ENCODE results near the gene SERINC2.
A peak's percentile ranks its signal among the peaks of the same experiment; 100 is the strongest.
"Not testable (repeated sequence)": the region's sequence is repeated elsewhere in the genome, so short reads cannot be mapped to it uniquely, and the experiment has no call there.

The SERINC2 gene

DNA sequence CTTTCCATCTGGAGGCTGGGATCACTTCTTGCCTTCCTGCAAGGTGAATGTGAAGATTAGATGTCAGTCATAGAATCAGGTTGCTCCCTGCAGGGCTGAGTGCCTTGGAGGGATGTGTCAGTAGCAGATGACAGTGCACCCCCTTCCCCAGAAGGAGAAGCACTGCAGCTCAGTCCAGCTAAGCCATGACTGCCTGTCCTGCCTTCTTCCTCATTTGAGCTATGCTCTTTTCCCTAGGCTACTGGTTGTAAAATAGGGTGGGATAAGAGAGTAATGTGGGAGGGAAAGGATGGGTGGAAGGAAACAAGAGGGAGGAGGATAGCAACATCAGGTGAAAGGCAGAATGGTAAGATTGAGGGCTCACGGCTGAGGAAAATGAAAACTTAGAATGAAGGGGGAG, 29.0 kb upstream of the SERINC2 start:
- DNase-seq (ENCODE audit: low spot score) = no peak

DNA sequence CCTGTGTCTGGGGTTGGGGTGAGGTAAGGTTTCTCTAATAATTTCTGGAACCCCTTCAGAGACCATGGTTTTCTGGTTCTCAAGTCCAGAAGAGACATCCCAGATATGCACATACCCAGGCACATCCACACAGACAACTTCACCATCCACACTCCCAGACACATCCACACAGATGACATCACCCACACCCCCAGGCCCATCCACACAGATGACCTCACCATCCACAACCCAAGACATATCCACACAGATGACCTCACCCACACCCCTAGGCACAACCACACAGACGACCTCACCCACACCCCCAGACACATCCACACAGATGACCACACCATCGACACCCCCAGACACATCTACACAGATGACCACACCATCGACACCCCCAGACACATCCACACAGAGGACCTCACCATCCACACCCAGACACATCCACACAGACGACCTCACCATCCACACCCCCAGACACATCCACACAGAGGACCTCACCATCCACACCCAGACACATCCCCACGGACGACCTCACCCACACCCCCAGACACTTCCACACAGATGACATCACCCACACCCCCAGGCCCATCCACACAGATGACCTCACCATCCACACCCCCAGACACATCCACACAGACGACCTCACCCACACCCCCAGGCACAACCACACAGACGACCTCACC, 26.3 kb upstream of the SERINC2 start:
- DNase-seq (ENCODE audit: low spot score) = not testable (repeated sequence)

DNA sequence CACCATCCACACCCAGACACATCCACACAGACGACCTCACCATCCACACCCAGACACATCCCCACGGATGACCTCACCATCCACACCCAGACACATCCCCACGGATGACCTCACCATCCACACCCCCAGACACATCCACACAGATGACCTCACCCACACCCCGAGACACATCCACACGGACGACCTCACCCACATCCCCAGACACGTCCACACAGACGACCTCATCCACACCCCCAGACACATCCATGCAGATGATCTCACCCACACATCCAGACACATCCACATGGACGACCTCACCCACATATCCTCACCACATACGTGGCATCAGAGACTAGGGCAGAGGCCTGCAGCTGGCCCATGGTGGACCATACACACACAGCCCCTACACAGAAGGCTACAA, 25.4 kb upstream of the SERINC2 start:
- DNase-seq (ENCODE audit: low spot score) = no peak

DNA sequence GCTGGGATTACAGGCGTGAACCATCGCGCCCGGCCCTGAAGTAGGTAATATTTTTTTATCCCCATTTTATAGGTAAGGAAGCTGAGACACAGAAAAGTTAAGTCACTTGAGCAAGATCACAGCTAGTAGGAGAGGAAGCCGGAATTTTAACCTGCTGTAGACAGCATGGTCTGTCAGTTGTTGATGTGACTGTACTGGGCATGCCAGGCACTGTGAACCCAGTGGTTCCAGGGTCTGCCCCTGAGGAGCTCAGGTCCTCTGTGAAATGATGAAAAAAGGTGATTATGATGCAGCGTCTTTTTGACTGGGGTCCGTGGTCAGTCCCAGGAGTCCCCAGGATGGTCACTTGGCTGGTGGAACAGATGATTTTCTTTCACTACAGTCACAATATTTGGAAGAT, 23.4 kb upstream of the SERINC2 start:
- no peak for DNase-seq (ENCODE audit: low spot score)

DNA sequence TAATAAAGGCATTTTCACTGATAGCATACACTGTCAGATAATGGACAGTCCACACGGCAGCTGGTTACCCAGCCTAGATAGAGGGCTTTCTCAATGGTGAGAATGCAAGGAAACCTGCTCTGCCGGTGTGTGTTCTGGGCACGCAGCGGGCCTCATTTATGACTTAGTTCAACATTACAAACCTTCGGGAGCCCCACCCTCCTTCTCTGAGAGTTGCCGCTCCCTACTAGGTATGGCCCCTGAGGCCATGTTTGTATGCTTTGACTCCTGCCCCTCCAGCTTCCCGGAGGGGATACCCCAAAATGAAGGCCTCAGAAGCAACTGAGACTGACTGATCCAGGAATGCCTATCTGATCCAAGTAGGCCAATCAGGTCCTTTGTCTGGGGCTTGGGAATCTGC, 22.9 kb upstream of the SERINC2 start:
- DNase-seq (ENCODE audit: low spot score) = no peak

DNA sequence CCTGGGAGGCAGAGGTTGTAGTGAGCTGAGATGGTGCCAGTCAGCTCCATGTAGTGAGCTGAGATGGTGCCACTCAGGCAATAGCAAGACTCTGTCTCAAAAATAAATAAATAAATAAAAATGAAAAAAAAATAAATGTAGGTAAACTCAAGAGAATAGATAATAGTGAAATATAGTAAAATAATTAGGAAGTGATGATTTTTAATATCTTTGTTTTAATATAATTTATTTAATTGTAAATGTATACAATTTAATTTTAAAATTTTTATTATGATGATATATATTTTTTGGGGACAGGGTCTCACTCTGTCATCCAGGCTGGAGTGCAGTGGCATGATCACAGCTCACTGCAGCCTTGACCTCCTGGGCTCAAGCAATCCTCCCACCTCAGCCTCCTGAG, 19.6 kb upstream of the SERINC2 start:
- DNase-seq (ENCODE audit: low spot score) = no peak

DNA sequence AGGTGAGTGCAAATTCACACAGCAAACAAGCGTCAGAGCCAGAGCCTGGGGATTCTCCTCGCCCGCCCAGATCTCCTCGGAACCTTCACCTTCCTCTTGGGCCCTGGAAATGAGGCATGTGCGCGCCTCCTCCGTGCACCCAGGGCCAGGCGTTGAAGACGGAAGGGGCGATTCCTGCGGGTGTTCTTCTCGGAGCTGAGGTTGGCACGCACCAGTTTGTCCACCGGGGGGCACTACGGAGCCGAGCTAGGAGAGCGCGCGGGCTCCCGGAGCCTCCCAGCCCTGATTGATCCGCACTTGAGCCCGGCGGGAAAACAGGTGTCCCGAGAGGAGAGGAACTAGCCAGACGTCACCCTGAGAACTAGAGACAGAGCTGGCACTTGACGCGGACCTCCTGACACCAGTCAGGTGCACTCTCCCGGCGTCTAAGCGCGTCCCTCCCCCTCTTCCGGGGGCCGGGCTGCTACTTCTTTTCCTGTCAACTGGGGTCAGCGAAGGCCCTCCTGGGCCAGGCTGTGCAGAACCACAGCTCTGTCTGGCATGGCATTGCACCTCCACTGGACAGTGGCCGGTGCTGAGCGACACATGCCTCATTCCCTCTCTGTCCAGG, 18.3 kb upstream of the SERINC2 start:
- peak; percentile 68 for DNase-seq (ENCODE audit: low spot score)

DNA sequence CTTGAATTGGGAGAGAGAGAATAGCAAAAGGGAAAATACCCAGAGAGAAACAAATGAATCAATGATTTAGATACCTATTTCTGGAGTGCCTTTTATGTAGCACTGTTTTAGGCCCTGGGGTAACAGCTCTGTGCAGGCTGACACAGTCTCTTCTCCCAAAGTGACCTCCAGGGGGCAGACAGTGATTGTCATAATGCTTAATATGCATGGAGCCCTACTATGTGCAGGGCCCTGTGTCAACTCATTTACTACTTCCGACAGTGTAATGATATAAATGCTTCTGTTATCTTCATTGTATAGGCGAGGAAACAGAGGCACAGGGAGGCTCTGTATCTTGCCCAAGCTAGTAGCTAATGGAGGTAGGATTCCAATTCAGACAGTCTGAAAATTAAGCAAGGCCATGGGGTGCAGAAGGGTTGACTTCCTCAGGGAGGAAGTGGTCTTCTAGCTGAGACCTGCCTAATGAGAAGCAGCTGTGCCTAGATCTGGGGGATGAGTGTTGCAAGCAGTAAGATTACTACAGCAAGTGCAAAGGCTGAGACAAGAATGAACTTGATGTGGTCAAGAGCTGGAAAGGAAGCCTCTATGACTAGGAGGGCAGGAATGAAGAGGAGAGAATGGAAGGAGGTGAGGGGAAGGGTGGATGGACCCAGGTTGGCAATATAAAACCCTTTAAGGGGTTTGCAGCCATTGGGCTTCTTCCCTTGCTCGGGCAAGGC, 16.2 kb upstream of the SERINC2 start:
- DNase-seq (ENCODE audit: low spot score) = no peak

DNA sequence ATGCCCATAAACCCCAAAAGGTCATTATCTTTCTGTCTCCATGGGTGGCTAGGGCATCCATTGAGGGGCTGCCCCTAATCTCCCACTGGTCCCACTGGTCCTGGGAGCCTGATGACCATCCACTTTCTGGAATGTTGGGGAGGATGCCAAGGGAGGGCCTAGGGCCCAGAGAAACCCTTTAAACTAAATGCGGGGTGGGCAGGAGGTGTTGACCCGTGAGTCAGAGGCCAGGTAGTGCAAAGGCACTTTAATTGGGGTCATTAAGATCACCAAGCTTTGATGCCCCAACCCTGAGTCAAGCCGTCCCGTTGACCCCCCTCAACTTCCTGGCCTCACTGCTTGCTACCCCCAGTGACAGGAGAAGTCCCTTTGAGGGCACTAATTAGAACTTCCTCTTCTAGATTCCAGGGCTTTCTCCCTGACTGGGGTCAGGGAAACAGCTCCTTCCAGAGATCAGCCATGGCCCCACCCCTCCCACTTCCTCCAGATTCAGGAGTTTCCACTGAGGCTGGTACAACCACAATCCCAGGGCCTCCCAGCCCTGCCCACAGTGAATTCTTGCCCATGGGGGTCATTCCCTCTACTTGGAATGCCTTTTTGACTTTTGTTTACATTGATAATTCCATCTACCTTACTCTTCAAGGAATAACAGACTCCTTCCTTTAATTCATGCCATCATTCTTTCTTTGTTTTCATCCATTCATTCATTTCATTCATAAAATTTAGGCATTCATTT, 15.5 kb upstream of the SERINC2 start:
- DNase-seq (ENCODE audit: low spot score) = no peak

DNA sequence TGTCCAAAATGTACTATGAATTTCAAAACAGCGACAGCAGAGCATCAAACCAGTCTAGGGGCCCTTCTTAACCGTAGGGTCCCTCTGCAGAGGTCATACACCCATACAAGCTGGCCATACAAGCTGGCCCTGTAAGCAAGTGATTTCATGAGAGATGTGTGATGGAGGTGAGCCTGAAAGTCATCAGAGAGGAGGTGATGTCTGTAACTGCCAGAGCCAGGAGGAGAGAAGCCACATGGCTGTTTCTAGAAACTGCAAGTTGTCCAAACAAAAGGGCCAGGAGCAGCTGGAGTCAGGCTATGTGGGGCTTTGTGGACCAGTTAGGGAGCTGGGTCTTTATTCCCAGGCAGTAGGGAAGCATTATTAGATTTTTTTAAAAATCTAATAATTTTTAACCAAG, 14.8 kb upstream of the SERINC2 start:
- DNase-seq (ENCODE audit: low spot score) = no peak

DNA sequence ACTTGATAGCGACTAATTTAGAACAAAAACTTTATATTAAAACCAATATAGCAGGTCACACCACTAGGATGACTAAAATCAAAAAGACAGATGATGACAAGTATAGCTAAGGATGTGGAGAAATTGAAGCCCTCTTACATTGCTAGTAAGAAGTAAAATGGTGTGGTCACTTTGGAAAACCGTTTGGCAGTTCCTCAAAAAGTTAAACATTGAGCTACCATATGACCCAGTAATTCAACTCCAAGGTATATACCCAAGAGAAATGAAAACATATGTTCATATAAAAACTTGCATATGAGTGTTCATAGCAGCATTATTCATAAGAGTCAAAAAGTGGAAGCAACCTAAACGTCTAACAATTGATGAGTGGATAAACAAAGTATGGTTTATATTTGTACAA, 13.0 kb upstream of the SERINC2 start:
- no peak for DNase-seq (ENCODE audit: low spot score)

DNA sequence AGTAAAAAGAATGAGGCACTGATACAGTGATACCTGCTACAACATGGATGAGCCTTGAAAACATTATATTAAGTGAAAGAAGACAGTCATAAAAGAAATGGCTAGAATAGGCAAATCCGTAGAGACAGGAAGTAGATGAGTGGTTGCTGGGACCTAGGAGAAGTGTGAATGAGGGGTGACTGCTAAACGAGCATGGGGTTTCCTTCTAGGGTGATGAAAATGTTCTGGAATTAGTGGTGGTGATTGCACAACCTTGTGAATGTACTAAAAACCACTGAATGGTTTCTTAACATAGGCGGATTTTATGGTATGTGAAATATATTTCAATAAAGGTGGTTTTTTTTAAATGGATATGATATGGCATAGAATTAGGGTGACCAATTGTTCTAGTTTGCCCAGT, 12.6 kb upstream of the SERINC2 start:
- no peak for DNase-seq (ENCODE audit: low spot score)

DNA sequence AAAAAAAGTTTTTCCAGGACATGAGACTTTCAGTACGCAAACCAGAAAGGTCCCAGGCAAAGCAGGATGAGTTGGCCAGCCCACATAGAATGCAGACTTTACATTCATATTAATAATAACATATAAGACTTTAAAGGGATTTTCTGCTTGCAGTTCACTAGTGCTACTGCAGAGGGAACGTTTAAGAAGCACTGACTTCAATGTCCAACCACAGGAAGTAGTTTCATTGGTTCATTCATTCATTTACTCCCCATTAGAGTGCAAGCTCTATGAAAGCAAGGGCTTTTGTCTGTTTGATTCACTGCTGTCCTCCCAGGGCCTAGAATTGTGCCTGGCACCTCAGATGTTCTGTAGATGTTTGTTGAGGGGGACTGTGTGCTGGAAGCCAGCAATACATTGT, 11.8 kb upstream of the SERINC2 start:
- no peak for DNase-seq (ENCODE audit: low spot score)

DNA sequence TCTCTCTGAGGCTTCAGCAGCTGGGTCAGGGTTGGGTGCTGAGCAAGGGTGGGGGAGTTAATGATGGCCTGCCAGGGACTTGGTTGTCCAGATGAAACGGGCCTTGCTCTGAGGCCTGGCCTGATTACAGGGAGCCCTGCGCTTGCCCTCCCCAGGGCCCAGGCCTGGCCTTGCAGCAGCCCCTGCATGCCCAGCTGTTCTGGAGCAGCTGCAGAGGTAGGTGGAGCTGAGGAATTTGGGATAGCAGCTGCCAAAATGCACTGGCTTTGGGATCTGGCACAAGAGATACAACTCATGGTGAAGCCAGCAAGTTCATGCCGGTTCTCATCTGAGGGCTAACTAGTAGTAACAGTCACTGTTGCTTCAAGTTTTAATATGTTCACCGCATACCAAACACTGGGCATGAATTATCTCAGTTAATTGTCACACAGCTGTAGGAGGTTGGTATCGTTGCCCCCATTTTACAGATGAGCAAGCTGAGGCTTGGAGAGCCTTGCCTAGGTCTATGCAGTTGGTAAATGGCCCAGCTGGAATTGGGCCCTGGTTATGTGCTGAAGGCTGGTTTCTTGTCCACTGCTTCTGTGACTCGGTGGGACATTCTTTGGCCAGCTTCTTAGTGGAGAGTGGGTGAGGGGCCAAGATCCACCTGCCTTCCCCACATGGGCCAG, 7.3 kb upstream of the SERINC2 start:
- DNase-seq (ENCODE audit: low spot score) = no peak

DNA sequence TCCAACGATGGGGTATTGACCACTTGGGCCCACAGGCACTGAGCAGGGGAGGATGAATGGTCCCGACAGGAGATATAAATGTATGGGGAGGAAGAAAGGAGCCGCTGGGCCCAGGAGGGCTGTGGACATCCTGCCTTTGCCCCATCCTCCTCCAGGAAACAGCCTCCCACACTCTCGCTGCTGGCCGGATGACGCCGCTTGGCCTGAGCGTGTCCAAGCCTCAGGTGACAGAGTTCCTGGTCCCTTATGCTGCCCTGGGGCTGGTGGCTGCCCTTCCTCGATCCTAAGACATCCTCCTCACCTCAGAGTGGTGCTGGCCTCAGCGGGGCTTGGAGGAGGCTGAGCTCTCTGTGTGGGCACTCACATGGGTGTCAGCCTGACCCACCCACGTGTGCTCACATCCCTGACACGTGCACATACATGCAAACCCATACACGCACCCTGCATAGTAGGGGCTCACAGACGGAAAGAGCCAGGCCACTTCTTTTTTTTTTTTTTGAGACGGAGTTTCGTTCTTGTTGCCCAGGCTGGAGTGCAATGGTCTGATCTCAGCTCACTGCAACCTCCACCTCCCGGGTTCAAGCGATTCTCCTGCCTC, 5.9 kb upstream of the SERINC2 start:
- peak; percentile 58 for DNase-seq (ENCODE audit: low spot score)

DNA sequence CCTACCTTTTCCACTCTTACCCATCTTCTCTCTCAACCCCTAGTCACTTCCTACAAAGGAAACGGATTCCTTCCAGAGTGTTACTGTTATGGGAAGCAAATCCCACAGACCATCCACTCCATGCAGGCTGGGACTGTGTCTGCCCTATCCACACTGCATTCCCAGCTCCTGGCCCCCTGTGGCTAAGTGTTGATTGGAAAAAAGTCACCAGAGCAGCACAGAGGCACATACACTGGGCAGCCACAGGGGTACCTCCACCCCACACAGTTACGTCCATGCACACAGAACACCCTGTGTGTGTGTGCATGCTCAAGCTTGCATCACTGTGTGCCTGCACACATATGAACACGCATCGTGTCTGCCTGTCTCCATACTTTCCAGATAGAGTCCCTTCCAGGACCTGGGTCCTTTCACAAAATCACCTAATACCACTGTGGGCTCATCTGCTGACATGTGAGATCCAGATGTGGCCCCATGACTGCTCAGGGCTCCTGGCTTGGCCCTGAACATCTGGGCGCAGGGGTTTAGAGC, 4.2 kb upstream of the SERINC2 start:
- no peak for DNase-seq (ENCODE audit: low spot score)

DNA sequence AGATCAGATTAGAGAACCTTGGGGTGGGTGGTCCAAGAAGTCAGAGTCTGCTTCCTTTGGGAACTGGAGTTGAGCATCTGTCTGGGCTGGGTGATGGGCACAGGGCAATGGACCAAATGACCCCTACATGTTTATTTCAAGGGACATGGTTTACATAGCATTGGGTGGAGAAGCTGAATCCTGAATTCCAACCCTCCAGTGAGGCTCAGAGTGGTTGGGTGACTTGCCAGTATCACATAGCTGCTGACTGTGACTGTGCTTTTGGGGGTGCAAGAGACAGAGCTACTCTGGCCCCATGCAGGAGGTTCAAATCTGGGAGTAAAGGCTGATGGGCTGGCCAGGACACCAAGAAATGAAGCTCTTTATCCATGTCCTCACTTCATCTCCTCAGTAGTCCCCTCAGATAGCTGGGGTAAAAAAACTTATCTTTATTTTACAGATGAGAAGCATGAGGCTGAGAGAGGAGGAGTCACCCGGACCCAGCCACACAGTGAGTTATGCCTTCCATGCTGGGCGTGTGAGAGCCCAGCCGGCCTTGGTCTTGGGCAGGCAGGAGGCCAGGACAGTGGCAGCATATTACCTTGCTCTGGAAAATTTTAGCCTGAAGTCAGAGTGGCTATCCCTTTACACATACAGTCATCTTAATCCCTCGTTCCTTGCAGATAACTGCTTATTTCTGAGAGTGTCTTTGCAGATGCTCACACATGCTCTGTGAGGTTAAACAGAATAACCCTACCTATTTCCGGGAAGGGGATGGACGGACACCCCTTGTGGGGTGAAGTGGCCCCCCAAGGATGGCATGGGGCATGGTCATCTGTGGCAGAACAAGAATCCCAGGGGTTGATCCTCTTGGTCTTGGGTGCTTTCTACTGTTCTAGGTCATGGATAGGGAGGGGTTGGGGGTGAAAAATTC, 2.8 kb upstream of the SERINC2 start:
- DNase-seq (ENCODE audit: low spot score) = no peak

DNA sequence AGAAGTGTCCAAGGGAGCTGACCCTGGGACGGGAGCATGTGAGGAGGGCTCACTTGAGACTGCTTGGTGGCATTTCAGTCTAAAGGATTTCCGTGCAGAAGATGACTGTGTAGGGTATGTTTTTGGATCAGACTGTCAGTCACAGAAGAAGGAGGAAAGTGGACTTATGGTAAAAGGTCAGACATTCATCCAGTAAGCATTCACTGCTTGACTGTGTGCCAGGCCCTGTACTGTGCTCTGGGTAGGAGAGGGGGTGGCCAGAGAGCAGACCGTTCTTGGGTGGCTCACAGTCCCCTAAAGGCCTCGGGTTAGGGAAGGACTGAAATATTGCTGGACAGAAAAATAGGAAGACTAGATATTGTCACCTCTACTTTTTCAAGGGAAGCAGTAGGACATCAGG, 2.1 kb upstream of the SERINC2 start:
- no peak for DNase-seq (ENCODE audit: low spot score)

DNA sequence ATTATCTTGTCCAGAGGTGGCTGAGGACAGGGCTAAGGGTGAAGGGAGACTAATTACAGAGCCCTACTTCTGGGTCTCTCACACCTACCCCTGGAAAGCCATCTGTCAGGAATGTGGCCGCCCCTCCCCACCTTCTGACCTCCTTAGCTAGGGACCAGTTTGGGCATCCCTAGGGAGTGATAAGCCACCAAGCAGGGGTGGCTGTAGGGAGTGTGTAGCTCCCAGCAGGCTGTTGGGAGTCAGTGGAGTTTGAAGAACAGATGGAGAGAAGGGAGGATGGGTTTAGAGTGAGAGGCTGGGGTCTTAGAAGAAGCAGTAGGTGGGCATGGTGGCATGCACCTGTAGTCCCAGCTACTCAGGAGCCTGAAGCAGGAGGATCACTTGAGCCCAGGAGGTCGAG, 808 bp upstream of the SERINC2 start:
- no peak for DNase-seq (ENCODE audit: low spot score)

DNA sequence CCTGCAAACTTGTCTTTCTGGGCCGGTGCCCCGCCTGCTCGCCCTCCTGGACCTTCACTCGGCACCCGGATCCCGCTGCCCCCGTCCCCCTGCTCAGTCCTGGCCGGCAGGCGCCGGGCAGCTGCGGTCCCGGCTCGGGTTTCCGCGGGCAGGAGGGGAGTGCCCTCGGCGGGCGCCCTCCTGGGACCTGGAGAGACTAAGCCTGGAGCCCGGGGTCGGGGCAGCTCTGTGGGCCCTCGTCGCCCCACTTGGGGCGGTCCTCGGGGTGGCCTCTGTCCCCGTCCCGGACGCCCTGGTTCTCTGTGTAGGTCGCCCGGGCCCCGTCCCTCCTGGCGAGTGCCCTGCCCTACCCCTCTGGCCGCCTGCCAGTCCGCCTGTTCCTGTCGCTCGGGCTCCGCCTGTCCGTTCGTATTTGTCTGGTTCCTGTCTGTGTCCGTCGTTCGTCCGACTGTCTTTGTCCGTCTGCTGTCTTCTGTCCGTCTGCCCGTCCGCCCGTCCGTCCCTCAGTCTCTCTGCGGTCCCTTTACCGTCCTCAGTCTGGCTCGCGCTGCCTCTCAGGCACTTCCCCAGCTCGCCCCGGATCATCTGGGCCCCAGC, 490 bp downstream of the SERINC2 start:
- DNase-seq (ENCODE audit: low spot score) = peak; percentile 69

All from kidney capillary endothelial cell (primary cell).